Fibroblast of skin of scalp (primary cell): ENCODE data around the gene HNF1B.

ENCODE experiments used
- DNase-seq: peaks from one replicate; pipeline ENCODE4 v3.0.0-alpha.2; 2013

HNF1B gene

DNA sequence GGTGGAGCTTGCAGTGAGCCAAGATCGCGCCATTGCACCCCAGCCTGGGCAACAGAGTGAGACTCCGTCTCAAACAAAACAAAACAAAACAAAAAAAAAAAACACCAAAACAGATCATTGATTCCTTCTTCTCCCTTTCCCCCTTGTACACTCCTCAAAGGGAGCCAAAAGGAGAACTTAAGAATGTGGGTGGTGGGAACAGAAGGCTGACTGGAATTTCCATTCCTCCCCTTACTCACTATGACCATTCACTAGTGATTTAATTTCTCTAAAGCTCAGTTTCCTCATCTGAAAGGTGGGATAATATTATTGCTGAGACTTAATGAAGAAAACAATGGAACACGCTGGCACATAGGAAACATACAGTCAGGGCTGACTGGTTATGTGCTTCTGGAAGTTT lies 17.1 kb upstream of the HNF1B start:
- DNase-seq = no peak

DNA sequence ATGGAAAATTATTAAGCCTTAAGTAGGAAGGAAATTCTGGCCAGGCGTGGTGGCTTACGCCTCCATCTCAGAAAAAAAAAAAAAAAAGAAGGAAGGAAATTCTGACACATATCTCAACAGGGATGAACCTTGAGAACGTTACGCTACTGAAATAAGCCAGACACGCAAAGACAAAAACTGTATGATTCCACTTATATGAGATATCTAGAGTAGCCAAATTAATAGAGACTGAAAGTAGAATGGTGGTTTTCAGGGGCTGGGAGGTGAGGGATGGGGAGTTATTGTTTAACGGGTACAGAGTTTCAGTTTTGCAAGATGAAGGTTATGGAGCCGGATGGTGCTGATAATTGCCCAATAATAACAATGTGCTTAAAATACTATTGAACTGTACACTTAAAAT lies 16.2 kb upstream of the HNF1B start:
- DNase-seq = no peak

DNA sequence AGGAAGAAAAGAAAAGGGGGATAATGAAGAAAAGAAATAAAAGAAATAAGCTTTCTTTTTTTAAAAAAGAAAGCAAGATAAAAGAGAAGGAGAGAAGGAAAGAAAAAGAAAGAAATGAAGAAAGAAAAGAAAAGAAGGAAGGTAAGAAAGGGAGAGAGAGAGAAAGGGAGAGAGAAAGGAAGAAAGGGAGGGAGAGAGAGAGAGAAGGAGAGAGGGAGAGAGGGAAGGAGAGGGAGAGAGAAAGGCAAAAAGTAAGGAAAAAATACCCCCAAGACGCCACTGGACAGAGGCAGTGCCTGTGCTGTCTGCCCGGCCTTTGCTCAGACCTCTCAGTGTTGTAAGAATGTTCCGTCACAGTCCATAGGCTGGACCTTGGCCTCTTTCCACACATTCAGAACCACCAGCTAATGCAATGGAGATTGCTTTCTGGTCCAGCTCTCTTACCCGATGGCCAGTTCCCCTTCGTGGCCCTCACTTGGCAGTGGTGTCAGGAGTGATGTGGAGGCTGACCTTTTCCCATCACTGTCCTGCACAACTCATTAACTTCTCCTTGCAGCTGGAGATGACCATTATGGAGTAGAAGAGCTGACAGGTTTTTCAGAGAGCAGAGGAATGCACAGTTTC lies 14.3 kb upstream of the HNF1B start:
- no peak for DNase-seq

DNA sequence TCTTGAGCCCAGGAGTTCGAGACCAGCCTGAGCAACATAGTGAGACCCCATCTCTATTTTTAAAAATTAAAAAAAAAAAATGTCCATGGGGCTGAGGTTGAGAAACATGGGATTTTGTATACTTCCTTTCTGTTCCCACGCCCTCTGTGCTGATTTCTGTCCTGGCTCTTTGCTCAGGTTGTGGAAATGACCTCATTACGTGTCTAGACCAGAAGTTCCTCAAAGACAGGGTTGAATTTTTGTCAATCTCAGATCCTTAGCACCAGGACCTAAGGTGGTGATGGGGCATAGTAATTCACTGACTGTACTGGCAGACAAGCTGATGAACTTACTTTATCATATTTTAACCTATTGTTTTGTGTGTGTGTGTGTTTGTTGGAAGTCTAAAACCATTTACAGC lies 11.2 kb upstream of the HNF1B start:
- no peak for DNase-seq

DNA sequence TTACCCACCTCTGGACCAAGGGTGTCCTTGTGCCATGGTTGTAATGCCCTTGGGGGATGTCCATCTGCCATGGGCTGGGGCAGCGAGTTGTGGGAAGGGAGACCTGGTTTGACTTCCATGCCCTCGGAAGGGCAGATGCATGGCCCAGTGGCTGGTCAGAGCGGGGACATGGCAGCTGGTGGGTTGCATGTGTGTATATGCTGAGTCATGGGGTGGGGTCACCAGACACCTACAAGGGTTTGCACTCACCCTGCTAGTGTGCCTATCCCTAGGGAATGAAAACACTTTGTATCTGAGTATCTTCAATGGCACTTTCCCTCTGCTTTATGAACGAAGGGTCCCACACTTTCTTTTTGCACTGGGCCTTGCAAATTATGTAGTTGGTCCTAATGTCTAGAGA lies 10.6 kb upstream of the HNF1B start:
- DNase-seq = no peak

DNA sequence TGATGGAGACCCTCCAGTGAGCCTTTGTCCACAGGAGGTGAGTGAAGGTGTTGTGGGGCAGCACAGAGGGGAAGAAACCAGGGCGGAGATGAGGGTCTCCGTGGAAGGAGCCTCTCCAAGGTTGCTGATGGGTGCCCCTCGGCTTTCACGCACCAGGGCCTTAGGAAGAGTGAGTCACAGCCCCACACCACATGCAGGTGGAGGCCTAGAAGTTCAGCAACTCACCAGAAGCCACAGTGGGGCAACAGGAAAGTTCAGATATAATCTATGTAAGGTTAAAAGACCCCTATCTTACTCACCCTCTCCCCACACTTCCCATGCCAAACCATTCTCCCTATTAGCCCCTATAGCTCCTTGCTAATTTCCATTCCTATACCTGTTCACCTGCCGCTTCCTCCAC lies 9.5 kb upstream of the HNF1B start:
- no peak for DNase-seq

DNA sequence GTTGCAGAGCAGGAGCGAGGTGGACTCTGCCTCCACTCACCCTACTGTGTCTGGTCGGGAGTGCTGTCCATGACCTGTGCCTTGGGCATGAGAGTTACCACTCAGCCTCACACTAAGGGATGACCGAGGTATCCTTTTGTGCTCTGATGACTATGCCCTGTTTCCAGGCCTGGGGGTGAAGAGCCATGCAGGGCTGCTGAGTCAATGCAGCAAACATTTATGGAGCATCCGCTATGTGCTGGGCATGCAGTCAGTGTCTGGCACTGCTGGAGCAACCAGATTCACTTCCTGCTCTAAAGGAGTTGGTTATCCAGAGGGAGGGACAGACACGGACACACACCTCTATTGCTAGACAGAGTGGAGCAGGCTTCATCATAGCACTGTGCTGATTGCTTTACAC lies 7.6 kb upstream of the HNF1B start:
- peak; percentile 71 for DNase-seq

DNA sequence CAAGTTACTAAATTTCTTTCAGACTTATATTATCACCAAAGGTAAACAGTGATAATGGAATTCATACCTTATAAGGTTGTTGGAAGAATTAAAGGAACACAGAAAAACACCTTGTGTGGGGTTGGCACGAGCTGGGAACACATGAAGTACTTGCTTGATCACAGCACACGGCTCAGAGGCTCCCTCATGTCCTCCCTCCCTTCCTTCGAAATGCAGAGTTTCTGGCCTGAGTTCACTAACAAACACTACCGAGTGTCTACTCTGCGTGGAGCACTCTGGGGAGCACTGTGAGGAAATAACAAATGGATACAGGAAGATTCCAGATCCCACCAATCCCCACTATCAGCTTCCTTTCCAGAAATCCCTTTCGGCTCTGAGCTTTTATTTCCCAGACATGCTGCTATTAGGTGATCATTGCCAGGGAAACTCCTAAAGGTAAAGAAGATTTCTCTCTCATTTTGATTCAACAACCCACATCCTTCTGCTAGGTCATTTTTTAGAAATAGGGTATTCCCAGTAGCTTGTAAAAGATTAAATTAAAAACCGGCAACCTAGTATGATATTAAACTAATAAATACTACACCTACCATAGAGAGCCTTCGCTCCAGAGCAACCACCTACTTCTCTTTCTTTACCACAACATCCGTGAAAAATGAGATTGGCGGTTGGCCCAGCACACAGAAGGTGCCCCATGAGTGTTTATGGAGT lies 6.1 kb upstream of the HNF1B start:
- no peak for DNase-seq

DNA sequence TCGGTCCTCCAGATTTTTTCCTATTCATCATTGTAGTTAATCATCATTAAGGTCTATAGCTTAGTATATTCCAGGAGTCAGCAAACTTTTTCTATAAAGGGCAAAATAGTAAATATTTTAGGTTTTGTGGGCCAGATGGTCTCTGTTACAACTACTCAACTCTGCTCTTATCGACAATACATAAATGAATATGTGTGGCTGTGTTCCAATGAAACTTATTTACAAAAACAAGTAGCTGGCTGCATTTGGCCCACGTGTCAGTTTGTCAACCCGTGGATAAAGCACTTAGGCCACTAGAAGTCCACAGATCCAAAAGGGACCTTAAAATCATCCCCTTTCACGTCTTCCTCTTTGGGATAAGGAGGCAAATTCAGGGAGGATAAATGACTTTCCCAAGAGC lies 5.4 kb upstream of the HNF1B start:
- no peak for DNase-seq

DNA sequence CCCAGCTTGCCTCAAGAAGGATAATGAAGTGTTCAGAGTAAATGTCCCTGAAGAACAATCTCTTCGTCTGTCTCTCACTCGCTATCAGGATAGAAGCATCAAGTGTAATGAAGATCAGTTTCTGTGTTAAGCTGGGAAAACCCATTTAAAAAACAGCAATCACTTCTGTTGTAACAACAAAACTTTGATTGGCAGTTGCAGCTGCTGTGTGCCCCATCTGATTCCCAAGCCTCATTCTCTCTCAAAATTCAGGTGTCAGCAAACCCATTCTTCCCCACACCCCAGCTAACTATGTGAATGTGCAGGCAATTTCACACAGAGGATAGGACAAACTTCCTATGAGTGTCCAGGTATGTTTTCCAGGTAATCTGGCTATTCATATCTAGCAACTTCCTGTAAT lies 2.4 kb upstream of the HNF1B start:
- no peak for DNase-seq

DNA sequence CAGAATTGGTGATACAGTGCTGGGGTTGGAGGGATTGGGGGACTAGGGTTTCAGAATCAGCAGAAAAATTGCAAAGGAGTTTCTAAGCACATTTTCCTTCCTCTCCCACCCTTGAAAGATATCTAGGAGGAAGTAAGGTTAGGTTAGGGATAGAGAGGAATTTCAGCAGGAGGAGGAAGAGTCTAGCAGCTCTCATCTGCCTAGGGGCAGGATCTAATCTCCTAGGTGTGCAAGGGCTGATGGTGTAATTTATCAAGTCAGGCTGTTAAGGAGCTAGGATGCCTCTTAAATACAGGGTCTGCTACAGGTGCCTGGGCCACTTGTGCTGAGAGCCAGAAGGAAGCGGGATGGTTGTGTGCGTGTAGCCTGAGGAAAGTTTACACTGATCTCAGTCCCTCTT lies 1.8 kb upstream of the HNF1B start:
- no peak for DNase-seq

DNA sequence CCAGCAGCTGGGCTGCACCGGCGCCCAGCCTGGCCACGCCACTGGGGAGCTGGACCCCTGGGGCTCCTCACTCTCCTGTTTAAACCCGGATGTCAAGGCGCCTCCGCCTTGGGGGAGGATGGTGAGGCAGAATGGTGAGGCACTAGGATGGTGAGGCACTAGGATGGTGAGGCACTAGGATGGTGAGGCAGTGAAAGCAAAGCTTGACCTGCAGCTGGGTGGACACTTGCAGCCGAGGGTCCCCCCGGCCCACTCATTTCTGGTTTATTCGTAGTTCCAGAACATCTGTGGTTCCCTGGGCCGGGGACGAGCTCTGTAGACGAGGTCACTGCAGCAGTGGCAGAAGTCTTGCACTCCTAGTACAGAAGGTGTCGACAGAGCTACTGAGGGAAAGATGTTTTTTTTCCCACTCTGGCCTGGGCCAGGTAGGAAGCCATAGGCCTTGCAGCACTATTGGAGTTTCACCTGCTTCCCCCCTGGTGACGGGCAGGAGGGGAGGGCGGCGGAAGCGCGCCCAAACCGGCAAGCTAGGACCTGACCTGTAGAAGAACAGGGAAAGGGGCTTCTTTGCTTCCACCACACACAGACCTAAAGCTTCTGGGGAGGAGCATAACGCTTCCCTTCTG lies 1.1 kb upstream of the HNF1B start:
- DNase-seq = no peak

DNA sequence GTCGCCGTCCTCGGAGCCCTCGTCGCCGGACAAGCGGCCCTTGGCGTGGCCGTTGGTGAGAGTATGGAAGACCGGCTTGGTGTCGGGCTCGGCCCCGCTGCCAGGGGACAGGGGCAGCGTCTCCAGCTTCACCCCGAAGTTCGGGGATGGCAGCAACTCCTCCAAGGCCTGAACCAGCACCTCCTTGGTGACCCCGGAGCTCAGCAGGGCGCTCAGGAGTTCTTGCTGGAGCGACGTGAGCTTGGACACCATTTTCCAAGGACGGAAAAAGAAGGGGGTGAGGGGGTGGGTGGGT lies 279 bp downstream of the HNF1B start:
- no peak for DNase-seq

DNA sequence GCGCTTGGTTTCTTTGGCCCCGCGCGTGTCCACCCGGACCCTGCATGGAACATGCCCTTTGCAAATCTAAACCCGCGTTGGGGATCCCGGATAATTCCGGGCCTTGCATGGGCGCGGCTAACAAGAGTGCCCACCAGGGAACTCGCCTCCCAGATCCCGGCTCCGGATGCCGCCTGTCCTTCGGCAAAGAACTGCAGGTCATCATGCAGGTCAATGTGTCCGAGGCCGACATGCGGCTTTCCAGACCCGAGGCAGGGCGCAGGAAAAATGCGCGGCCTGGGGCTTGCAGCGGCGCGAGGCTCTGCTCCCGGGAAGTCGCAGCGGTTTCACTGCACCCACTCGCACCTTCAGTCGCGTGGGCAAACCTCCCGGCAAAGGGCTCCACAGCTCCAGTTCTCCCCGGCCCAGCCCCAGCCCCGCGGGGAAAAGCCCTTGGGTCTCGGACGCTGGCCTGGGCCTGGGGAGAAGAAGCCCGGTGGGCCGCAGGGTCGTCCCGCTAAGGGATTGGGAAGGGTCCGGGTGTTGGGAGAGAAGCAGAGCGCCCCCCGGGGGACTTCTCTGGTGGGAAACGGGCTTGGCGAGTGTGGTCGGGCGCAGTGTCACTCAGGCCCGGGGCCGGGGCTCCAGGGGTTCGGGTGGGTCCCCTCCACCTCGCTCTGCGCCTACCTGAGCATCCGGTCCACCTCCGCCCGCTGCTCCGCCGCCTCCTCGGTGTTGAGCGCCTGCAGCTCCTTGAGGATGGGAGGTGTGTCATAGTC lies 805 bp downstream of the HNF1B start:
- no peak for DNase-seq

DNA sequence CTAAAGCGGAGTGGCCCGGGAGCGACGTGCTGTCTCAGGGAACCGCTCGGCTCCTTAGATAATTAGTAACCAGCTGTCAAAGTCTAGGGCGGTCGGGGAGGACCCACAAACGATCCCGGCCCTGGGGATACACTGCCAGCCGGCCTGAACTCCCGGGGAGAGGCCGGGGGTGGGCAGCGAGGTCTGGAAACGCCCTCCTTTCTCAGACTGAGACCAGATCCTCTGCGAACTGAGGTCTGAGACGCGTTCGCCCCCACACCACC lies 1.3 kb downstream of the HNF1B start:
- no peak for DNase-seq

DNA sequence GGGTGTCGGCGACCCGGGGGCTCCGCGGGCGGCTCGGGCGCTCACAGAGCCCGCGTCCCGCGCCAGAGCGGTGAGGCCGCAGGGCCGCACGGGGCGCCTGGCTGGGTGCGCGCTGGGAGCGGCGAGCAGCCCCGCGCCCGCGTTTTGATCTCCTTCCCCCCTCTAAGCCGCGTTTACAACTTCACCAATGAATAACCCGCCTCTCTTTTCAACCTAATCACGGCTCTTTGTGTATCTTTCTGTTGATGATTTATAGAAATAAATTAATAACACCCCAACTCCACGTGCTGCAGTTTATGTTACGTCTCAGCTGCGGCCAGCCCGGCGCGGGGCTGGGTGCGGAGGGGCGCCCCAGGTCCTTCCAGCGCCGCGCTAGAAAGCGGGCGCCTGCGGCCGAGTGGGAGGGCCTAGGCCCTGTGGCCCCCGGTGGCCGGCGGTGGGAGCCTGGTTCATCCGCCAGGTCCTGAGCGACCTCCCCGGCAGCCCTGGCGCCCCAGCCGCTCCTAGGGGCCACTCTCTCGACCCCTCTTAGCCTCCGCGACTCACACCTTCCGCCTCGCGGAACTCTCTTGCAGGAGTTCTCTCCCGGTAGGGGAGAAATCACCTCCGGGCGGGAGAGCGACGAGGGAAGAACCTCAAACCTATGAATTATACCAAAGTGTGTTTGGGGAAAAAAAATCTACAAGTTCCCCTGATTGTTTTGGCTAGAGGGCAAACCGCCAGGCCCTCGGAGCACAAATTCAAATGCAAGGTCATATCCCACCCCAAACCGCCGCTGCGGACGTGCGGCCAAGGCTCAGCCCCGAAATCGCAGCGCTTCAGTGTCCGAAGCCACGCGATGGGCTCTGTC lies 1.9 kb downstream of the HNF1B start:
- DNase-seq = no peak

DNA sequence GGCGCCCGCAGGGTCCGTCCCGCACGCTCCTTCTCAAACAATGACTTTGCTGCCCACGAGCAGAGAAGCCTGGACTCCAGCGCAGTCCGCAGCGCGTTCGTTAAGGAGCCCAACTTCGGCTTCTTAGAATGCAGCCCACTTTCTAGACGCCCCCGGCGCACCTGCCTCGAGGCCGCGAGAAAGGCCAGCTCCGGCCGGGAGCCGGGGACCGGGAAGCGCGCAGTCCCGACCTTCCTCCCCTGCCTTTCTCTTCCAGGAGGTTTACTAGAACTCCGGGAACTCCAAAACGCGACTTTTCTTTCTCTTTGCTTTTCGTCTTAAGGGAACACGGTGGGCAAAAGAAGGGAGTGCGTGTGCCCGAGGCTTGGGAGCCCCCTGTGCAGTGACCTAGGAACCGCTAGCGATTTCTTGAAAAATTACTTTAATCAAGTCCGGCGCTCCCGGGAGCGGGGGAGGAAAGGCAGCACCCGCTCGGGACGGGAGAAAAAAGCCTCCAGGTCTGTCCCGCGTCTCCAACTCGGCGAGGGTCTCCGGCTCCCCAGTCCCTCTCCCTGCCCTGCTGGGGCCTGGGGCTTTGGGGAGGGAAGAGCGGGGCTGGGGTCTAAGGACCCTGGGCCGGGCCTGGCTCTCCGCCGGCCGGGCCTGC lies 2.6 kb downstream of the HNF1B start:
- no peak for DNase-seq

DNA sequence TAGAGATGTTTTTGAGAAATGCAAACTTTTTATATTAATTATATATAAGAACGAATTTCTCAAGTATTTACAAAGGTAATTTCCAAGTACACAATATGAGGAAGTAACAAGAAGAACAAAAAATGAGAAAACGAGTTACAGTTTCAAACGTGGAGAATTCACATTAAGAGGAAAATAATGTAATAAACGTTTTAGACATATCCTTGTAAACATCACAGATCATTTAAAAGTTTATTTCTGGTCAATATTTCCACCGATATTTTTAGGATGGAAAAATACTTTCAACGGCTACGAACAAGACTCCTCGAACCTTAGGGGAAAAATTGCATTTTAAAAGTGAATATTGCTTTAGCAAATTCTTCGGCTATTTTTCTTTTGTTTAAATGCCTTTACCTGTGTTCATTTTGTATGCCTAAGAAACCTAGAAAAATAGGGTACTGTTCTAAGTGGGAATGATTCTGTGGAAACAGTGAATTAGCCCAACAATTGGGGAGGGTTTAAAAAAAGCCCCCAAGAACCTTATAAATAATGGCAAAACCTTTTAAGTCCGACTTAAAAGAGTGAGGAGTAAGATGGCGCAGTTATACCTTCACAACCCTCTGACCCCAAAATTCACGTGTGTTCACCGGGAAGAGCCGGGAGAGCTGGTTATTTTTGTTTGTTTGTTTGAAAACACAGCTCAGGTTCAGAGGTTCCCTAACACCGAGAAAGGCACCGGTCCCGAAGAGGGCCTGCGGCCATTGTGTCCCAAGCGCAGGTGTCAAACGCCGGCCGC lies 3.3 kb downstream of the HNF1B start:
- DNase-seq = no peak

DNA sequence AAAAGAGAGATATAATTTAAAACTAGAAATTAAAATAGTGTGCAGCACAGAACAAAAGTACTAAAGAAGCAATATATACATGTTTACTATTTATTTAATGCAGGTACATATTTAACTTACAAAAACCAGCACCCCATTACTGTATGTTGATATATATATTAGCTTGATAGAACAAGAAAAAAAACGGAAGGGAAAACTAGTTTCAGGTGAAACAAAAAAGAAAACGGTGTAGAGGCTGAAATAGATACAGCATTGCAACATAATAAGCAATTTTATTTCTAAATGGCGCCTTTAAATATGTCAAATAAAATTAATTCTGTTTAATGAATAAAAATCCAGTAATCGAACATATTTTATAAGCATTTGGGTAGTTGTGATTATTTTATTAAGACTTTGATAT lies 3.9 kb downstream of the HNF1B start:
- no peak for DNase-seq

DNA sequence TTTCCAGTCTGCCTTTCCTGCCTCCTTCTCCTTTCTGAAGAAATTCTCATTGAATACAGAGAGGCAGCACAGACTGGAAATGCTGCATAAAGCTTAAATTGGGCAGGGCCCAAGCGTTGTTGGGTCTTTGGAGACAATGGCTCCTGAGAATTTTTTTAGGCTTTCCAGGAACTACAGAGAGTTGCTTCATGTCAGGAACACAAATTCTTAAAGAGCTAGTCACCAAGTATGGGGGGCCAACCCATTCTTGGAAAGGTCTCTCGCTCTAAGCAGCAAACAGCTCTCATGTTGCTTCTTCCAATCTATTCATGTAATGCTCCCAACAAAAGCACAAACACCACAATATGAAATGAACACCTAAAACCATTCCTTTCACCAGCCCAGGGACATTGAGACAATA lies 6.9 kb downstream of the HNF1B start:
- peak; percentile 76 for DNase-seq

DNA sequence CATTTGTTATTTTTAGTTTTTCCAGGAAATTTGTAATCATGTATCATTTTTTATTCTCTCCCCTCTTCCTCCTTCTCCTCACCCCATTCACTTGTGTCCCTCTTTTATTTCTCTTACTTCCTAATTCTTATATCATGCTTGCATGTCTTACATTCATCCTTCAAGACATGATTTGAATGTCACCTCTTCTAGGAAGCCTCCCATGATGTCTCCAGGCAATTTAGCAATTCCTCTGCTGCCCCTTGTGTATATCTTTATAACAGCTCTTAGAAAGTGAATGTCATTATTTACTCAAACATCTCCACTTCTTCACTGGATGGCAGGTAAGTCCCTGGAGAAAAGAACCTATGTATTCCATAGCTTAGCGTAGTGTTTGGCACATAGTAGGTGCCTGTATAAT lies 7.8 kb downstream of the HNF1B start:
- DNase-seq = no peak

DNA sequence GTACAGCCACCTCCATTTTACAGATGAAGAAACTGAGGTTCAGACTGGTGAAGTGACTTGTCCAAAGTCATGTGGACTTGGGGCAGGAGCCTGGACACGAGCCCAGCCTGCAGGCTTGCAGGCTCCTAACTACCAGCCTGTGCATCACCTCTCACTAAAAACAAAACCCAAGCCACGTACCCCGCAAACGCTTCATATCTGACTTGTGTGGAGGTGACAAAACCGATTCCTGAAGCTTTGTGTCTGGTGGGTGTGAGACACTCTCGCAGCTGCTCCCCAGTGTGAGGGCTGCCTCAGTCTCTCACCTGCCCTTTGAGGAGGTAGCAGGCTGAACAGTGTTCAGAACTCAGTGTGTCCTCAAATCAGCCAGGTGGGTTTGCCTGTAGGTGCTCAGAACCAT lies 8.4 kb downstream of the HNF1B start:
- no peak for DNase-seq
